Heart left ventricle (tissue), 13 donors: Measurements from ENCODE around the gene NELL1.

Source experiments
- POLR2A ChIP-seq, 2 donors: fragments of 450-650 bp; IDR thresholded peaks; one replicate each; pipeline ENCODE4 v1.6.1; 2017; ENCODE audit warnings: antibody characterized with exemption in 2 of 2, mild to moderate bottlenecking in 2 of 2, moderate library complexity in 2 of 2
- TF ChIP-seq, protein P1 (sequence below), 12 donors: fragments of 200-600 bp; sonication (generic) in 4 of 12; IDR thresholded peaks; one replicate each; pipeline versions ENCODE4 v1.5.0 to v1.8.0; 2018 to 2022; ENCODE audit warnings: antibody characterized with exemption in 12 of 12, mild to moderate bottlenecking in 5 of 12
- donor health status: ischemic (EF 13 %, LVEDD 7.1; RV severe dilation, severe dysfunction).
- donor health status: DM: no; HTN: yes; CAD: no.
- donor health status: DM: no; HTN: no; CAD: no.
- donor health status: ischemic (EF 25% LVEDD 6.9; RV normal size, moderate dysfunction).
- donor health status: ischemic (EF 25% LVEDD 5.7; RV mildly dilated, moderate dysfunction).
- donor health status: ischemic (EF 35%, LVEDD 5.7; RV mildly dilated, moderate dysfunction).
- donor health status: nonischemic (EF 11% LVEDD 7.7; RV severe dilation, severe dysfunction).
- donor health status: DM: yes; HTN: yes; CAD: no.
- donor health status: PGD.
- donor health status: ischemic (EF 29% LVEDD 5.4; RV normal size, mild dysfunction).
- donor health status: nonischemic (EF 23%, LVEDD 6.1; RV moderate dilation, normal function).

- TF ChIP-seq, protein P1, sequence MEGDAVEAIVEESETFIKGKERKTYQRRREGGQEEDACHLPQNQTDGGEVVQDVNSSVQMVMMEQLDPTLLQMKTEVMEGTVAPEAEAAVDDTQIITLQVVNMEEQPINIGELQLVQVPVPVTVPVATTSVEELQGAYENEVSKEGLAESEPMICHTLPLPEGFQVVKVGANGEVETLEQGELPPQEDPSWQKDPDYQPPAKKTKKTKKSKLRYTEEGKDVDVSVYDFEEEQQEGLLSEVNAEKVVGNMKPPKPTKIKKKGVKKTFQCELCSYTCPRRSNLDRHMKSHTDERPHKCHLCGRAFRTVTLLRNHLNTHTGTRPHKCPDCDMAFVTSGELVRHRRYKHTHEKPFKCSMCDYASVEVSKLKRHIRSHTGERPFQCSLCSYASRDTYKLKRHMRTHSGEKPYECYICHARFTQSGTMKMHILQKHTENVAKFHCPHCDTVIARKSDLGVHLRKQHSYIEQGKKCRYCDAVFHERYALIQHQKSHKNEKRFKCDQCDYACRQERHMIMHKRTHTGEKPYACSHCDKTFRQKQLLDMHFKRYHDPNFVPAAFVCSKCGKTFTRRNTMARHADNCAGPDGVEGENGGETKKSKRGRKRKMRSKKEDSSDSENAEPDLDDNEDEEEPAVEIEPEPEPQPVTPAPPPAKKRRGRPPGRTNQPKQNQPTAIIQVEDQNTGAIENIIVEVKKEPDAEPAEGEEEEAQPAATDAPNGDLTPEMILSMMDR (IDR thresholded peaks at IDR 0.05): no peak
- no peak for TF ChIP-seq POLR2A (IDR thresholded peaks at IDR 0.05)
Observed at GRCh38 chr11:21604564-21604963, 935.2 kb downstream of the NELL1 start.
